Left ventricle myocardium superior (tissue), 1 donor: Measurements from ENCODE around the gene TRABD. TPM values are rescaled to one million over a fixed set of nuclear protein-coding genes. Genes with fewer than 3 reads are reported as not detected.
A peak's percentile ranks its signal among the peaks of the same experiment; 100 is the strongest.

Experiments
- ATAC-seq: fragments of 200-7000 bp; cut with Tn5 transposase; one replicate; pipeline ENCODE4 v1.9.1; 2020; ENCODE audit warnings: mild to moderate bottlenecking, moderate library complexity
- DNase-seq: peaks from one replicate; pipeline ENCODE4 v3.0.0-alpha.2; 2020
- intact Hi-C: fragments of 100-400 bp; cut with micrococcal nuclease; formaldehyde crosslinking; loops from one replicate; pipeline ENCODE4 v1.11.0; 2022
- total RNA-seq: library from RNA; stranded (reverse); fragmentation: NEBNext Ultra II Directional; extraction: Animal tissue kit (Norgen Biotek cat#: 25700); gene quantifications from one replicate; pipeline ENCODE4 v1.2.1, GENCODE V29; 2021
- donor health status: DM: no; HTN: yes; CAD: no; lungs with severe emphysema.

The TRABD gene
- total RNA-seq, 1 donor from 2014 or later, result 23.8 TPM

DNA sequence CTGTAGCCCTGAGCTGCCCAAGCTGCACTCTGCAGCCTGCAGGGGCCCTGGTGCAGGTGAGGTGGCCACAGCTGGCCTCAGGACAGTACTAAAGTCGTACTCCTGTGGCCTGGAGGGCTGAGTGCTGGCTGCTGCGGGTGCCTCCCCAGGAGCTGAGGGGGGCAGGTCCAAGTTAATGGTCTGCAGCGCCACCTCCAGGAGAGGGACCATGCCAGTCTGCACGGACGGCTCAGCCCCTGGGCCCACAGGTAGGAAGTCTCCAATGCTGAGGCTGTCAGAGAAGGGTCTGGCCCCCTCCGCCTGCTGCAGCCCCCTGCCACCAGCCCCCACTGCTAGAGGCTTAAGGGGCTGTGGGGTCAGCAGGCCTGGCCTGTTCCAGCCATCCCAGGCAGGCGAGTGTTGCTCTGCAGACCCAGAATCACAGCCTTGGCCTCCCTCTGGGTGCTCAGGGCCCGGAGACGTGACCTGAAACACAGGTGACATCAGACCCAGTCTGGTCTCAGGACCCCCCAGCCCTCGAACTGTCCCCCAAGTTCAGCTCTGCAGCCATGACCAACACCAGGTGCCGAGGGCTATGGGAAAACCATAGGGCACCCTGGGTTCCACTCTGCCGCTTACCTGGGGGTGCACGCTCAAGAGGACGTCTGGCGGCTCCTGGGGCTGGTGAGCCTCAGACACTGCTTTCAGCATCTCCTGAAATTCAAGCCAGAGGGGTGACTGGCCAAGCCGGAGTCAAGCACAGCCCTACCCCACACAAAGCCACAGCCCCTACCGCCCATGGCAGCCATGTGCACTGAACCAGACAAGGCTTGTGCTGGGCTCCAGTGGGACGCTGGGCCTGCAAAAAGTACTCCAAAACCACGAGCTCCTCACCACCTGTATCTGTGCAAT is 35.9 kb downstream of the TRABD start:
- DNase-seq, result peak; percentile 15
- no peak for ATAC-seq
- intact Hi-C loops, result no loop called here

GRCh38 chr22:50222508-50222907 is 36.8 kb downstream of the TRABD start:
- DNase-seq, result no peak
- ATAC-seq, result no peak
- intact Hi-C loops, result no loop called here

- ATAC-seq (no peak), DNase-seq (no peak)
- intact Hi-C loops, result no loop called here
Observed at GRCh38 chr22:50224071-50224470, 38.4 kb downstream of the TRABD start.

DNA sequence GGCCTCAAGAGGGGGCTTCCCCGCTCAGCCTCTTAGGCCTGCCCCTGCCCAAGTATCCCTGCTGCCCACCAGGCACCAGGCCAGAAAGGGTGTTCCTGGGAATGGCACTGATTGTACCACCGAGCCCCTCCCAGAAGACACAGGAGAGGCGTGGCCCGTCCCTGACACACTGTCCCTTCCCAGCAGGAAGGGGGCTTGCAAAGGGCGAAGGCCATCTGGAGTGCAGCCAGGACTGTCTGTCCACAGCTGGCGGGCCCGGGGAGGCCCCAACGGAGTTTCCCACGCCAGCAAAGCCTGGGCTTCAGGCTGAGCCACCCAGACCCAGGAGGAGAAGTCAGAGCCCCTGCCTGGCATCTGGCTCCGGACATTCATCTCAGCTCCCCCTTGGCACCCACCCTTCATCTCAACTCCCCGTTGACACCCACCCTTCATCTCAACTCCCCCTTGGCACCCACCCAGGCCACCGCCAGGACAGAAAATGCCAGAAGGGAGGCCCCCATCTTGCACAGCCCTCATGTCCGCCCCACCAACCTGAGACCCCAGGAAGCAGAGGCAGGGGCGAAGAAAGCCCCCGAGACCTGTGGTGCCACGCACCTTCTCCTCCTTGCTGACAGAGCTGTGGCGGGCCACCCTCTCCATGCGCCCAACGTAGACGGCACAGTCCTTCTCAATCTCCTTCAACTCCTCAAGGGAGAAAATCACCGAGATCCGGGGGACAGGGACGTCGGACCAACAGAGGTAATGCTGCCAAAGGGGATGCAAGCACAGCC is 39.7 kb downstream of the TRABD start:
- DNase-seq (no peak), ATAC-seq (no peak)
- intact Hi-C loops, result no loop called here

DNA sequence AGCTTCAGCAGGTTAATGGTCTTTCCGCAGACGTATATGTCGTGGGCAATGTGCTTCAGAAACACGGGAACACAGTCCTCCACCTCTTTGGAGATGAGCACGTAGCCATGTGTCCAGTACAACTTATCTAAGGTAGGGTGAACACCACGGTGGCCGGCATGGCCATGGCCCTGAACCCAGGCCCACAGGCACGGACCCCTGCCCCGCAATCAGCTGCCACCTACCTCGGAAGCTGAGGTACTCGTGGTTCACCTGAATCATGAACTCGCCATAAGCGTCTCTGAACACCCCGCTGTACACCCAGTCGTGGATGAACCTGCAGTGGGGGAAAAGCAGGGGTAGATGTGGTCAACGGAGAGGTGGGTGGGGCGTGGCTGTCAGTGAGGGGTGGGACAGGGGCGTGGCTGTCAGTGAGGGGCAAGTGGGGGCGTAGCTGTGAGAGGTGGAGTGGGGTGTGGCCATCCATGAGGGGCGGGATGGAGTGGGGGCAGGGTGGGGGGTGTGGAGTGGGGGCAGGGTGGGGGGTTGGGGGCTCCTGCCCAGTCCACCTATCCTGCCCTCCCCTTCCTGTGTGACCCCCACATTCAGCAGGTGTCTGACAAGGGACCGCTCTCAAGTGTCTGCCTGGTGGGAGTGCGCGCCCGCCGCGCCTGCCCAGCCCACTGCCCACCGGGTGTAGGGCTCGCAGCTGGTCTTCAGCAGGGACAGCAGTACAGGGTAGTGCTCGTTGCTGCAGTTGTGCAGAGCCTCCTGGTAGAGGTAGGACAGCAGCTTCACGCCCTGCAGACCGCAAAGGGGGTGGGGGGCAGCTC is 40.6 kb downstream of the TRABD start:
- ATAC-seq (no peak), DNase-seq (no peak)
- intact Hi-C loops, result no loop called here

DNA sequence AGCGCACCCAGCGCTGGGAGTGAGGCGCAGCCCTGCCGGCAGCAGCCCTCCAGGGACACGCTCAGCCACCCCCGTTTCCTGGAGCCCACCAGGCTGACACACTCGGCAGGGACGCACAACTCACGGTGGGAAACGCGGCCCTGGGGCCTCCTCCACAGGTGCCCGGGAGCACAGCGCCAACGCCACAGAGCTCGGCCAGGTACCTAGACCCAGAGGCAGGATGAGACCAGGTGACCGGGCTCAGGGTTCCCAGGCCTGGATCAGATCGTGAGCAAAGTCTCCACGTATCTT is 41.1 kb downstream of the TRABD start:
- no peak for DNase-seq
- intact Hi-C loops, result no loop called here
- ATAC-seq, result no peak

- intact Hi-C loops, result no loop called here
- no peak for DNase-seq
- no peak for ATAC-seq
Observed at GRCh38 chr22:50227579-50228215, 42.0 kb downstream of the TRABD start.

- no peak for ATAC-seq
- no peak for DNase-seq
- intact Hi-C loops, result no loop called here
Observed at GRCh38 chr22:50228366-50228765, 42.7 kb downstream of the TRABD start.

- DNase-seq, result no peak
- intact Hi-C loops, result no loop called here
- no peak for ATAC-seq
Observed at GRCh38 chr22:50229370-50229769, 43.7 kb downstream of the TRABD start.

DNA sequence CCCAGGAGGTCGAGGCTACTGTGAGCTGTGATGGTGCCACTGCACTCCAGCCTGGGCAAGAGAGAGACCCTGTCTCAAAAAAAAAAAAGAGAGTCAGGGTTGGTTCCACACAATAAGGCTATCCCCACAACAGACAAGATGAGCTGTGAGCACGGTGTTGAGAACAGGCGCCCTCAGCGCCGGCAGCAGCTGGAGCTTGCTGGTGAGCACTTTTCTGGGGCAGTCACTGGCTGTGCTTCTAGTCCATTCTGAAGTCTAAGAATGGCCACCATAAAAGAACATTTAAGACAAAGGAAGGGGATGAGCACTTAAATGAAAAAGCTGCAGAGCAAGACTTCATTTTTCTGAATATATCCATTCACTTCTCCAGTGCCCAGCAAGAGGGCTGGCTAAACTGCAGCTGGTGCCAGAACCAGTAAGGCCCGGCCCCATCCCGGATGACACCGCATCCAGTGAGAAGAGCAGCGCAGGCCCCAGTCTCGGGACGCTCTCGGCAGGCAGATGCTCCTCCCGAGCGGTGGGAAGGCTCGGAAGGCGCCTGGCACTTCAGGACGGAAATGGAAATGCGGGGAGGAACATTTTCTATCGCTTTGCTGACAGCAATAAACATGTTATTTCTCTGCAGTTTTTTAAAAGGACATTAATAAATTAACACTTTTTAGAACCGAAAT is 46.9 kb downstream of the TRABD start:
- intact Hi-C loops, result no loop called here
- DNase-seq (no peak), ATAC-seq (no peak)

GRCh38 chr22:50233223-50233622 is 47.5 kb downstream of the TRABD start:
- peak; percentile 17 for DNase-seq
- ATAC-seq, result no peak
- intact Hi-C loops, result no loop called here

DNA sequence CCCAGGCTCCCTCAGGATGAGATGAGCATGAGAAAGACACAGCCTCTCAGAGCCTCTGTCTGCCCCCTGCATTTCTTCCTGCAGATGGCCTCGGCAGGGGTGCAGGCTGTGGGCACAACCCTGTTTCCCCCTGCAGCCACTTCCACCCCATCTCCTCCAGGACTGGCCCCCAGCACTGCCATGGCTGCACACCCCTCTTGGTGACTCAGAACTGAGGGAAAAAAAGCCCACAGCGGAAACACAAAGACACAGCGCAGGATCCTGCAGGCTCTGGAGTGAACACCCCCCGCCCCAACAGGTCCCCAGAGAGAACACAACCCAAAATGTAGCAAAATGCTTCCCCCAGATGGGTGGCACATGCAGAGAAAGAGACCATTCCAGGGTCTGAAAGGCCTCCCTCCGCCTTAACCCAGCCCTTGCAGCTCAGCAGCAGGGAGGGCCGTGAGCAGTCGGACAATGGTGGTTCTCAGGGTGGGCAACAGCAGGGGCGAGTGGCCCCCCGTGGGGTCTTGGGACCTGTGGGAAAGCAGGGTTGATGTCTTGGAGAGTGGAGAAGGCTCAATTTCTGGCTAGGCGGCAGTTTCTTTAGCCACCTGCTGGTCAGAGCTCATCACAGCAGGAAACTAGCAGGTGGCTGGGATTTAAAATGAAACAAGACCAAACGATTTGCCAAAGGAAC is 51.2 kb downstream of the TRABD start:
- DNase-seq, result no peak

DNA sequence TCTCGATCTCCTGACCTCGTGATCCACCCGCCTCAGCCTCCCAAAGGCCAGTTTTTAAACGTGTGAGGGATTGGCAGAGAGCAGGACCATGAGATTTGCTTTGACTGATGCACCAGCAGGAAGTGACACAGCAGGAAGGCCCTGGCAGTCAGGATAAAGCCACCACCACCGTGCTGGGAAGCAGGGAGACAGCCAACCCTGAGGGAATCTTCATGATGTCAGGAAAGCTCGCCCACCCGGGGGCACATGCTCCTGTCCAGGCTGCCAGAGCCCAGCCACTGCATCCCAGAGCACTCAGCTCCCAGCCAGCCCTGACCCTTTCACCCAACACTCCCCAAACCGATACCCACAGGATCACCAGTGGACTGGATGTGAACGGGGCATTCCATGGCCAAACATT is 53.0 kb downstream of the TRABD start:
- intact Hi-C loops, result no loop called here
- DNase-seq, result no peak
- no peak for ATAC-seq

More for the DNA sequence above, 51.2 kb downstream of the TRABD start:
- intact Hi-C loops, result no loop called here
- no peak for ATAC-seq

- DNase-seq, result no peak
- intact Hi-C loops, result loop anchor here (10.0 kb wide), 1 partner anchor 102 kb away; the partner anchor contains the start of gene PPP6R2
Observed at GRCh38 chr22:50242406-50242949, 56.8 kb downstream of the TRABD start.

GRCh38 chr22:50243685-50244419 is 58.1 kb downstream of the TRABD start:
- intact Hi-C loops, result loop anchor here (10.0 kb wide), 1 partner anchor 101 kb away; the partner anchor contains the start of gene PPP6R2
- no peak for ATAC-seq
- DNase-seq, result no peak

More at GRCh38 chr22:50242406-50242949, 56.8 kb downstream of the TRABD start:
- ATAC-seq, result no peak

GRCh38 chr22:50244420-50245213 is 58.9 kb downstream of the TRABD start, which contains the start of gene TUBGCP6:
Gene TUBGCP6, minus strand, starts transcription at chr22:50245023. Its CDS starts 564 bp downstream, at chr22:50244459.
- intact Hi-C loops, result loop anchor here (10.0 kb wide), 1 partner anchor 100 kb away; the partner anchor contains the start of gene PPP6R2
- DNase-seq, result peak; percentile 99
- peak; percentile 94 for ATAC-seq
